ENCODE measurements around the gene ZNF862.

Gene ZNF862

DNA sequence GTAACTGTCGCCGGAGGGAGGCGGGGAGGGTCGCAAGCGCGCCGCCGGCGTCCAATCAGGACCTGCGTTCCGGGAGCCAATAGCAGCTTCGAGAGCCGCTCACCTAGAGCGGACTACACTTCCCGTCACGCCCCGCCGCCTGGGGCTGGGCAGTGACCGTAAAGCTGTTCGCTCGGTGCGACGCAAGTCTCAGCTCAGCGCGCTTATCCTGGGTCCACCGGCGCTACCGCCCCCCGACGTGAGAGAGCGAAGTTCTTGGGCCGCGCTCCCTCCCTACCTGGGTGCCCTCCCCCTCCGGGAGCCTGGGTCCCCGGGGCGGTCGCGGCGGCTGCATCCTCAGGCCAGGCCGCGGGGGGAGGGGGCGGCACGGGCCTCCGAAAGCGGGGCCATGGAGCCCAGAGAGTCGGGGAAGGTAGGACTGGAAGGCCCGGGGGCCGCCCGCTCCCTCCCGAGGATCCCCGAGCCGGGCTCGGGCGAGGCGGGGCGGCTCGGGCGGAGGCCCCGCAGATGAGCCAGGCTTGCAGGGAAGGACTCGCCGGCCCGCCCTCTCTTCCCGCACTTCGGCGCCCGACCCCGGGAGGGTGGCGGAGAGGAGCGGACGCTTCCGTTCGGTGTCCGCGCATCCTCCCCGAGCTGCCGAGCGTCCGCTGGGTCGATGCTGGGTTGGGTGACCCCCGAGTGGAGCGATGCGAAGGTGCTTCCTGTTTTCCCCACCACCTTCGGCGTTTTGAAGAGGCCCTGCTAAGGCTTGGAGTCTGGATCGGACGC lies at the start of gene ZNF862:
Gene ZNF862, plus strand, starts transcription at position 152 of the 768 bp plus-strand sequence. Its CDS starts 237 bp downstream, at position 389.
- Histone ChIP-seq H3K4me1 (peaks cover 17% of the 10 kb centered on the region), H3K36me3 (no peaks in the 10 kb centered on the region), H4K20me1 (peaks cover 9% of the 10 kb centered on the region; the same call in 1 of the 2 replicates), H3K4me3 (peak within 1 kb of the TSS; percentile 87), H3K9ac (peak within 1 kb of the TSS; percentile 89), H3K27me3 (no peaks in the 10 kb centered on the region), H3K27ac (peak within 1 kb of the TSS; percentile 89), H3K9me3 (no peaks in the 10 kb centered on the region), H3K4me2 (peak within 1 kb of the TSS; percentile 87)
- no peak for TF ChIP-seq Cebpa-rat (IDR thresholded peaks at IDR 0.05)

GRCh38 chr7:149789101-149789500 lies 49.1 kb upstream of the ZNF862 start:
- H3K4me1 ChIP-seq: peaks cover 10% of the 10 kb centered on the region
- no peaks in the 10 kb centered on the region for H4K20me1 ChIP-seq
- H3K9ac ChIP-seq: no peak overlapping the region
- H3K9me3 ChIP-seq: no peaks in the 10 kb centered on the region
- TF ChIP-seq Cebpa-rat (IDR thresholded peaks at IDR 0.05): no peak
- no peaks in the 10 kb centered on the region for H3K27me3 ChIP-seq
- H3K4me2 ChIP-seq: no peak overlapping the region
- no peaks in the 10 kb centered on the region for H3K36me3 ChIP-seq
- no peak overlapping the region for H3K27ac ChIP-seq
- H3K4me3 ChIP-seq: no peak overlapping the region

DNA sequence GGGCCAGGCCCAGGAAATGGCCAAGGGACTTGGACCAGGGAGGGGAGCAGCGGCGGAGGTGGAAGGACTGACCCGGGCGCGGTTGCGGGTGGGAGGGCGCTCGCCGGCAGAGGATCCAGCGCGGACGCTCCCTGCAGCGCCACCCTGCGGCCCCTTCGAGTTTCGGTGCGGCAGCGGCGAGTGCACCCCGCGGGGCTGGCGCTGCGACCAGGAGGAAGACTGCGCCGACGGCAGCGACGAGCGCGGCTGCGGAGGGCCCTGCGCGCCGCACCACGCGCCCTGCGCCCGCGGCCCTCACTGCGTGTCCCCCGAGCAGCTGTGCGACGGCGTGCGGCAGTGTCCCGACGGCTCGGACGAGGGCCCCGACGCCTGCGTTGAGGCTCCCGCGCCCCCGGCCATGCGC lies 48.0 kb upstream of the ZNF862 start:
- Histone ChIP-seq H3K27me3 (no peaks in the 10 kb centered on the region), H3K36me3 (no peaks in the 10 kb centered on the region), H3K4me2 (no peak overlapping the region), H3K9me3 (no peaks in the 10 kb centered on the region), H4K20me1 (no peaks in the 10 kb centered on the region), H3K4me3 (no peak overlapping the region), H3K9ac (no peak overlapping the region), H3K27ac (no peak overlapping the region), H3K4me1 (peaks cover 10% of the 10 kb centered on the region)
- TF ChIP-seq Cebpa-rat (IDR thresholded peaks at IDR 0.05): no peak

GRCh38 chr7:149790754-149791360 lies 47.3 kb upstream of the ZNF862 start:
- Histone ChIP-seq H3K4me2 (no peak overlapping the region), H3K9ac (no peak overlapping the region)

DNA sequence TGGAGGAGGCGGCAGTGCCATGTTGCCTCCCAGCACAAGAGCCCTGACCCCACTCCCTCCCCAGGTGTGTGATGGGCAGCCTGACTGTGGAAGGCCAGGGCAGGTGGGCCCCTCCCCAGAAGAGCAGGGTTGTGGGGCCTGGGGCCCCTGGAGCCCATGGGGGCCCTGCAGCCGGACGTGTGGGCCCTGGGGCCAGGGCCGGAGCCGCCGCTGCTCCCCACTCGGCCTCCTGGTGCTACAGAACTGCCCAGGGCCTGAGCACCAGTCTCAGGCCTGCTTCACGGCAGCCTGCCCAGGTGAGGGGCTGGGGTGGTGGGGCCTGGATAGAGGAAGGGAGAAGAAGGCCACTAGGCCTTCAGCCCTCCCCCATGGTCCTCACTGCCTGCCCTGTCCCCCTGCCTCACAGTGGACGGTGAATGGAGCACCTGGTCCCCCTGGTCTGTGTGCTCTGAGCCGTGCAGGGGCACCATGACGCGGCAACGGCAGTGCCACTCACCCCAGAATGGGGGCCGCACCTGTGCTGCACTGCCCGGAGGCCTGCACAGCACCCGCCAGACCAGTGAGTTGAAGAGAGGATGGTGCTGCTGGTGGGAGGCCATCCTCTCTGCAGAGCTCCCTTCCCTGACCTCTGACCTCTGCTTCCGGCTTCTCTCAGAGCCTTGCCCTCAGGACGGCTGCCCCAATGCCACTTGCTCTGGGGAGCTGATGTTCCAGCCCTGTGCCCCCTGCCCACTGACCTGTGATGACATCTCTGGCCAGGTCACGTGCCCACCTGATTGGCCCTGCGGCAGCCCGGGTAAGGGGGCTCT lies 46.6 kb upstream of the ZNF862 start:
- Histone ChIP-seq H4K20me1 (no peaks in the 10 kb centered on the region), H3K4me3 (no peak overlapping the region), H3K4me2 (no peak overlapping the region), H3K27ac (no peak overlapping the region), H3K4me1 (peaks cover 12% of the 10 kb centered on the region), H3K9me3 (no peaks in the 10 kb centered on the region), H3K9ac (no peak overlapping the region), H3K27me3 (no peaks in the 10 kb centered on the region), H3K36me3 (no peaks in the 10 kb centered on the region)
- TF ChIP-seq Cebpa-rat (IDR thresholded peaks at IDR 0.05): no peak

More at GRCh38 chr7:149790754-149791360, 47.3 kb upstream of the ZNF862 start:
- no peaks in the 10 kb centered on the region for H3K9me3 ChIP-seq
- no peaks in the 10 kb centered on the region for H4K20me1 ChIP-seq
- peaks cover 10% of the 10 kb centered on the region for H3K4me1 ChIP-seq
- TF ChIP-seq Cebpa-rat (IDR thresholded peaks at IDR 0.05): no peak
- H3K27ac ChIP-seq: no peak overlapping the region
- H3K27me3 ChIP-seq: no peaks in the 10 kb centered on the region
- no peaks in the 10 kb centered on the region for H3K36me3 ChIP-seq
- H3K4me3 ChIP-seq: no peak overlapping the region

DNA sequence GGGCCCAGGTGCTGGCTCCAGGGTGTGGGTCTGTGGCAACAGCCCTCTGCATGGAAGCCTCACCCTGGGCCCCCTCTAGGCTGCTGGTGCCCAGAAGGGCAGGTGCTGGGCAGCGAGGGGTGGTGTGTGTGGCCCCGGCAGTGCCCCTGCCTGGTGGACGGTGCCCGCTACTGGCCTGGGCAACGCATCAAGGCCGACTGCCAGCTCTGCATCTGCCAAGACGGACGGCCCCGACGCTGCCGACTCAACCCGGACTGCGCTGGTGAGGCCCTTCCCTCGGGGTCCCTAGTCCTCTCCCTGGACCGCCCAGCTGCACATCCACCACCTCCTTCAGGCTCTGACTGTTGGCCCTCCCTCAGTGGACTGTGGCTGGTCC lies 46.0 kb upstream of the ZNF862 start:
- Histone ChIP-seq H3K4me2 (no peak overlapping the region), H3K9me3 (no peaks in the 10 kb centered on the region), H4K20me1 (no peaks in the 10 kb centered on the region), H3K4me3 (no peak overlapping the region), H3K27me3 (no peaks in the 10 kb centered on the region), H3K27ac (no peak overlapping the region), H3K9ac (no peak overlapping the region), H3K36me3 (no peaks in the 10 kb centered on the region), H3K4me1 (peaks cover 14% of the 10 kb centered on the region)
- TF ChIP-seq Cebpa-rat (IDR thresholded peaks at IDR 0.05): no peak

- no peak overlapping the region for H3K4me3 ChIP-seq
- no peaks in the 10 kb centered on the region for H3K9me3 ChIP-seq
- no peak overlapping the region for H3K4me2 ChIP-seq
- no peak overlapping the region for H3K9ac ChIP-seq
- H3K27ac ChIP-seq: no peak overlapping the region
- no peaks in the 10 kb centered on the region for H3K36me3 ChIP-seq
- no peaks in the 10 kb centered on the region for H3K27me3 ChIP-seq
- H4K20me1 ChIP-seq: no peaks in the 10 kb centered on the region
- H3K4me1 ChIP-seq: peaks cover 18% of the 10 kb centered on the region
- no peak for TF ChIP-seq Cebpa-rat (IDR thresholded peaks at IDR 0.05)
Observed at GRCh38 chr7:149793261-149793660, 44.9 kb upstream of the ZNF862 start.

DNA sequence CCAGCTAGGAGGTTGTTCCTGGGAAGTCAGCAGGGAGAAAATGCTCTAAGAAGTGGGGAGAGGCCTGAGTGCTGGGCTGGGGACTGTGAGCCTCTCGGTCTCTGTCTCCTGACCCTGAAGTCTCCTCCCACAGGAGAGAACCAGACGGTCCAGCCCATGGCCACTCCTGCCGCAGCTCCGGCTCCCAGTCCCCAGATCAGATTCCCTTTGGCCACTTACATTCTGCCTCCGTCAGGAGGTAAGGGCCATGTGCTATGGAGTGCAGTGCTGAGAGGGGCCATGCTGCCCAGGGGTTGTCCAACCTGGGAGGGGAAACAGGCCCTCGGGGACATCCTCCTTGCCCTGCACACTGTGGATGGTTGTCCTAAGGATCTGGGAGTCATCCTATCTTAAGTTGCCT lies 43.5 kb upstream of the ZNF862 start:
- TF ChIP-seq Cebpa-rat (IDR thresholded peaks at IDR 0.05): no peak
- Histone ChIP-seq H3K4me3 (no peak overlapping the region), H3K4me2 (no peak overlapping the region), H3K9me3 (no peaks in the 10 kb centered on the region), H3K27me3 (no peaks in the 10 kb centered on the region), H3K4me1 (peaks cover 26% of the 10 kb centered on the region), H3K36me3 (no peaks in the 10 kb centered on the region), H3K9ac (no peak overlapping the region), H3K27ac (no peak overlapping the region), H4K20me1 (no peaks in the 10 kb centered on the region)

DNA sequence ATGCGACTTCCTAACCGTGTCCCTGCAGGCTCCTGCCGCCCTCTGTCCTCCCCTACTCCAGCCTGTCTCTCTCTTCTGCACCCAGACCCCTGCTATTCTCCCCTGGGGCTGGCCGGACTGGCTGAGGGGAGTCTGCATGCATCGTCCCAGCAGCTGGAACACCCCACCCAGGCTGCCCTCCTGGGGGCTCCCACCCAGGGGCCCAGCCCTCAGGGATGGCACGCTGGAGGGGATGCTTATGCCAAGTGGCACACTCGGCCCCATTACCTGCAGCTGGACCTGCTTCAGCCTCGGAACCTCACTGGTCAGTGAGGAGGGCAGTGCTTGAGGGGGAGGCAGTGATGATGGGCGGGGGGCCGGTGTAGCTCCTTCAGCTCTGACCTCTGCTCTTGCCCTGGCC lies 43.0 kb upstream of the ZNF862 start:
- H3K27ac ChIP-seq: no peak overlapping the region
- H4K20me1 ChIP-seq: no peaks in the 10 kb centered on the region
- peaks cover 26% of the 10 kb centered on the region for H3K4me1 ChIP-seq
- no peak overlapping the region for H3K4me3 ChIP-seq
- H3K9ac ChIP-seq: no peak overlapping the region
- H3K27me3 ChIP-seq: no peaks in the 10 kb centered on the region
- no peaks in the 10 kb centered on the region for H3K9me3 ChIP-seq
- no peak for TF ChIP-seq Cebpa-rat (IDR thresholded peaks at IDR 0.05)
- no peaks in the 10 kb centered on the region for H3K36me3 ChIP-seq
- no peak overlapping the region for H3K4me2 ChIP-seq

All from BLaER1 (cell line).